GM10266 (cell line): ENCODE data around the gene ARID1B.

Source experiments
- DNase-seq: peaks from one replicate; pipeline ENCODE4 v3.0.0; 2012; ENCODE audit errors: extremely low spot score
- TF ChIP-seq, protein P1 (sequence below): IDR thresholded peaks from 2 replicates; pipeline ENCODE4 v1.5.1; 2012; ENCODE audit warnings: mild to moderate bottlenecking, low read depth; ENCODE audit not compliant: control insufficient read depth, insufficient read depth; ENCODE audit errors: missing control alignments

ARID1B gene

DNA sequence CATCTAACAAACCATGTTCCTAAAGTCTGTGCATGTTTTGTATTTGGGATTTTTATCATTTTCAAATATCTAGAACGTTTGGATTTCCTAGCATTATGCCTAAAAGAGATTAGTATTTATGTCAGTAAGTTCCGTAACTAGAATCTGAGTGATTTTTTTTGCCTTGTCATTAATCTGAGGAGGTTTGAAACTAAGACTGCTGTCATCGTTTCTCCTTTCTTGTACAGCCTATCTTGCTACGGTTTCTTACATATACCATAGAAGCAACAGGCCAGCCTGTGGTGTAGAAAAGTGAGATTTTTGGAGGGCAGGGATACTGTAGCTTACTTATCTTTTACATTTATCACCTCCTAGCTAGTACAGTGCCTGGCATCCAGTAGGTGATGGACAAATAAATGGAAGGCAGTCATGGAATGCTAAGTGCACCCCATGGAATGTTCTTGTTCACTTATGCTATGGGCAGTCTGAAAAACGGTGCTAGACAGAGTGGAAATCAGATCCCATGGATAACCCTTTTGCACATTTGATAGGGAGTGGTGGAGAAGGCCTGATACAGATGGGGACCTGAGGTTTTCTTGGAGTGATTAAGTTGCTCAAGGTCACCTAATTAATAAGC, 93.9 kb downstream of the ARID1B start:
- DNase-seq, result no peak
- TF ChIP-seq, protein P1, sequence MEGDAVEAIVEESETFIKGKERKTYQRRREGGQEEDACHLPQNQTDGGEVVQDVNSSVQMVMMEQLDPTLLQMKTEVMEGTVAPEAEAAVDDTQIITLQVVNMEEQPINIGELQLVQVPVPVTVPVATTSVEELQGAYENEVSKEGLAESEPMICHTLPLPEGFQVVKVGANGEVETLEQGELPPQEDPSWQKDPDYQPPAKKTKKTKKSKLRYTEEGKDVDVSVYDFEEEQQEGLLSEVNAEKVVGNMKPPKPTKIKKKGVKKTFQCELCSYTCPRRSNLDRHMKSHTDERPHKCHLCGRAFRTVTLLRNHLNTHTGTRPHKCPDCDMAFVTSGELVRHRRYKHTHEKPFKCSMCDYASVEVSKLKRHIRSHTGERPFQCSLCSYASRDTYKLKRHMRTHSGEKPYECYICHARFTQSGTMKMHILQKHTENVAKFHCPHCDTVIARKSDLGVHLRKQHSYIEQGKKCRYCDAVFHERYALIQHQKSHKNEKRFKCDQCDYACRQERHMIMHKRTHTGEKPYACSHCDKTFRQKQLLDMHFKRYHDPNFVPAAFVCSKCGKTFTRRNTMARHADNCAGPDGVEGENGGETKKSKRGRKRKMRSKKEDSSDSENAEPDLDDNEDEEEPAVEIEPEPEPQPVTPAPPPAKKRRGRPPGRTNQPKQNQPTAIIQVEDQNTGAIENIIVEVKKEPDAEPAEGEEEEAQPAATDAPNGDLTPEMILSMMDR, result no peak

DNA sequence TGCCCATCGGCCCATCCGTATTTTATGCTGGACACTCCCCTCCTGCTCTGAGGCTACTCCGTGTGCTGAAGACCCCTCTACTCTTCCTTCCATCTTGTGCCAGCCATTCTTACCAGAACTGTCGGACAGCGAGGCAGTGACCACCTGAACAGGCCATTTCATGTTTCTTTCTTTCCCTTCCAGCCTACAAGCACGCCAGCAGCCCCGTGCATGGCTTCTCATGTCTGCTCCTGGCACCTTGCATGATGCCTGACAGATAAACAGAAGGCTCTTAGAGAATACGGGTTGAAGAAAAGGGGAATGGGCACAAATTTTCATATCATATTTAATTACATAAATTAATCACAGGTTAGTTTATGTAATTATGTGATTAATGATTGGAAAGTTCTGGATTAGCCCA, 95.7 kb downstream of the ARID1B start:
- DNase-seq, result no peak
- TF ChIP-seq, protein P1, result no peak

GRCh38 chr6:156873654-156874380, 96.6 kb downstream of the ARID1B start:
- DNase-seq, result no peak
- TF ChIP-seq, protein P1, result no peak

GRCh38 chr6:156875062-156875461, 97.9 kb downstream of the ARID1B start:
- TF ChIP-seq, protein P1, result no peak
- no peak for DNase-seq

DNA sequence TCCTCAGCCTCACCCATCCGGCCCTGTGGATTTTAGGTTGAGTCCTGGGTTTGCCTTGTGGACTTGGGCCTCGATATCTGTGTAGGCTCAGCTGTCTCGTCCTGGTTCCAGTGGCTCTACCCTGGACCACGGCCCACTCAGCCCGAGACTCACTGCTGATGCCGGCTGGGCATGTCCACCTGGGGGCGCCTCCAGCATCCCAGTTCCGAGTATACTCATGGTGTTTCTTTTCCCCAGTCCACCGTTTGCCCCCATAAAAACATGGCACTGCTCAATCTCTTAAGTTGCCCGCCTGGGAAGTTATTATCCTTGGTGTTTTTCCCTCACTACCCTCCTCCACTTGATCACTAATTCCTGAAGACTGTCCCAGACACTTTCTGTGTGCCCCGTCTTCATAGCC, 99.1 kb downstream of the ARID1B start:
- DNase-seq, result no peak

DNA sequence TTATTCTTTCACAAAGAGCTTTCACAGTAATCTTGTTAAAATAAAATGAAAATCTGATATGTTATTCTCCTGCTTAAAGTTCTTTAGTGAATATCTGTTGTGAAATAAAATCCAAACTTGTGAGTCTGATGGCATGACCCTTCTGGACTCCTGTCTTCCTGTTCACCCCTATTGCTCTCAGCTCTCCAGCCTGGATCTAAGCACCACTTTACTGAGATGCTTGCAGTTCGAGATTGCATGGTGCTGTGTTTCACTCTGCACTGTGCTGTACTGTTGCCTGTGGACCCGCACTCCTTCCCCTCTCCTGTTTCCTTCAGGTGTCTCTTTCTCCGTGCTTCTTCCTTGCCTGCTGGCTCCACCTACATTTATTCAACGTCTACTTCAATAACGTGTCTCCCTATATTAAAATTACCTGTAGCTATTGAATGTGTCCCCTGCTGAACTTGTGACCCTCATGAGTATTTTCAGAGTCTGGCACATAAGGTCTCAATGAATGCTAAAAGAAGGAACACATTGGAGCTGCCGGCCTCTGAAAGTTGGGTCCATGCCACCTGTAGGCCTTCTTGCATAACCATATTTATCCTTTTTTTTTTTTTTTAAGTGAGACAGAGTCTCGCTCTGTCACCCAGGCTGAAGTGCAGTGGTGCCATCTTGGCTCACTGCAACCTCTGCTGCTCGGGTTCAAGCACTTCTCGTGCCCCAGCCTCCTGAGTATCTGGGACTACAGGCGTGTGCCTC, 100.1 kb downstream of the ARID1B start:
- DNase-seq, result no peak
- TF ChIP-seq, protein P1, result no peak

More for the DNA sequence above, 99.1 kb downstream of the ARID1B start:
- TF ChIP-seq, protein P1, result peak; percentile 40
